ENCODE results near the gene SMOC2.

Gene SMOC2

GRCh38 chr6:168581236-168581635 is 140.3 kb downstream of the SMOC2 start:
- no peak for DNase-seq

DNA sequence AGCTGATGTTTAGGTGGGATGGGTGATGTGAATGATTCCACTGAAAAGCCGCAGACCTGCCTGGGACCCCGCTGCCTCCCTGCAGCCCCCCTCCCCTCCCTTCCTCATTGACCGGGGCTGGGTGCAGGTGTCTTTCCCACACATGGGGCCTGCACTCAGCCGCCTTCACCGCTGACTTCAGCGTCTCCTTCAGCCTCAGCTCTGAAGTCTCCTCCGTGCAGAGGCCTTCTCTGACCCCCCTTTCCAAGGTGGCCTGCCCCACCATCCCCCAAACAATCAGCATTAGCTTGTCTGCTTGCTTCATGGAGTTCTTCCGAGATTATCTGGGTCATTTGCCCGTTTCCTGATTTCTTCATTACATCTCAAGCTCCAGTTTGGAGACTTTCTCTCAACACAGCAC is 140.7 kb downstream of the SMOC2 start:
- no peak for DNase-seq

- no peak for DNase-seq
Observed at GRCh38 chr6:168582571-168582981, 141.6 kb downstream of the SMOC2 start.

DNA sequence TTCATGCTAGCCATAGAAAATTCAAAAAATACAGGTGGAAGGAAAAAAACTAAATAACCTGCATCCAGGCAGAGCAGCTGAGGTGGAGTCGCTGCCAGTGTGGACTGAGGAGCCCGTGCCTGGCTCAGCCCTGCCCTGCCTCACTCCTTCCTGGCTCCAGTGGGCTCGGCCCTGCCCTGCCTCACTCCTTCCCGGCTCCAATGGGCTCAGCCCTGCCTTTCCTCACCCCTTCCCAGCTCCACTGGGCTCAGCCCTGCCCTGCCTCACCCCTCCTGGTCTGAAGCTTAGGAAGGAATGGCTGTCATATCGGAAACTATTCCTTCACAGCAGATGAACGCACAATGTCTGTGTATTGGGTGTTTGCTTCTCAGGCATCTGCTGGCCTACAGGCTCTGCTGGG is 142.1 kb downstream of the SMOC2 start:
- no peak for DNase-seq

GRCh38 chr6:168583821-168584220 is 142.8 kb downstream of the SMOC2 start:
- no peak for DNase-seq

DNA sequence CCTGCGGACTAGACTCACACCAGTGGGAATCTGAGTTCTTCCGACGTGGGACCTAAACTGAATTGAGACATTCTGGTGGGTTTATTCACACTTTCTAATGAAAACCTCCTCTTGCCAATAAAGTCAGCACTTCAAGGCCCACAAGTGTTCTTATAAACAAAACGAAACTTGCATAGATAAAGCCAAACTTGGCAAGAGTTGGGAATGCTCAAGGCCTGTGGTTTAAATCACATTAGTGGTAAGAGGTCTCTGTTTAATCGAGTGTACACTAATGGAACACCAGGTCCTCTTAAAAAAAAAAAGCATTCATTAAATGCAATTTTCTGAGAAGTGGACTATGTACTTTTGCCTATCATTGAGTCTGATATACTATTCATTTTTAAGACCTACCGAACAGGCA is 143.3 kb downstream of the SMOC2 start:
- no peak for DNase-seq

DNA sequence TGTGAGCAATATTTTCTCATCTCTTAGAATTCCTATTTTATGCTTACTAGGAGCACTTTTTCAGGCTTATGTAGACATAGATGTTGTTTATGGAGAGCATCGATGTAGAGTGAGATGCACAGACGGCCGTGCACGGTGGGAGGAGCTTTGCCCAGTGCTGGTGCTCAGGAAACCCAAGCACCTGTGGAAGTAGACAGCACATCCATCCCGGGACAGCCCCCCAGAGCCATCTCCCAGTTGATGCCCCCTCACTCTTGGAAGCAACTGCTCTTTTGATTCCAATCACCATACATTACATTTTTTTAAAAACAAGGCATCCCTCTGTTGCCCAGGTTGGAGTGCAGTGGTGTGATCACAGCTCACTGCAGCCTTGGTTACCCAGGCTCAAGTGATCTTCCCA is 143.7 kb downstream of the SMOC2 start:
- DNase-seq: no peak

- DNase-seq: no peak
Observed at GRCh38 chr6:168585441-168585840, 144.5 kb downstream of the SMOC2 start.

- DNase-seq: no peak
Observed at GRCh38 chr6:168589275-168589674, 148.3 kb downstream of the SMOC2 start.

- DNase-seq: no peak
Observed at GRCh38 chr6:168590406-168590805, 149.4 kb downstream of the SMOC2 start.

DNA sequence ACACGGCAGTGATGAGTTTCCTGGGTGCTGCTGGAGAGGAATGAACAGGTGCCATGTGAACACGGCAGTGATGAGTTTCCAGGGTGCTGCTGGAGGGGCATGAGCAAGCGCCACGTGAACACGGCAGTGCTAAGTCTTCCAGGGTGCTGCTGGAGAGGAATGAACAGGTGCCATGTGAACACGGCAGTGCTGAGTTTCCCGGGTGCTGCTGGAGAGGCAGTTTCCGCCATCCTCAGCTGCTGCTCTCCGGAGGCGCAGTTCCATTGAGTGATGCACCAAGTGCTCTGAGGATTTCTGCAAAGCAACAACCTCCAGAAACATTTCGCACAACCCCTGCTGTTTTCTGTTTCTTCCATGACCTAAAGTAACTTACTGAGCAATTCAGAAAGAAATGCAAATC is 155.4 kb downstream of the SMOC2 start:
- DNase-seq: no peak

- DNase-seq: no peak
Observed at GRCh38 chr6:168597471-168597875, 156.5 kb downstream of the SMOC2 start.

DNA sequence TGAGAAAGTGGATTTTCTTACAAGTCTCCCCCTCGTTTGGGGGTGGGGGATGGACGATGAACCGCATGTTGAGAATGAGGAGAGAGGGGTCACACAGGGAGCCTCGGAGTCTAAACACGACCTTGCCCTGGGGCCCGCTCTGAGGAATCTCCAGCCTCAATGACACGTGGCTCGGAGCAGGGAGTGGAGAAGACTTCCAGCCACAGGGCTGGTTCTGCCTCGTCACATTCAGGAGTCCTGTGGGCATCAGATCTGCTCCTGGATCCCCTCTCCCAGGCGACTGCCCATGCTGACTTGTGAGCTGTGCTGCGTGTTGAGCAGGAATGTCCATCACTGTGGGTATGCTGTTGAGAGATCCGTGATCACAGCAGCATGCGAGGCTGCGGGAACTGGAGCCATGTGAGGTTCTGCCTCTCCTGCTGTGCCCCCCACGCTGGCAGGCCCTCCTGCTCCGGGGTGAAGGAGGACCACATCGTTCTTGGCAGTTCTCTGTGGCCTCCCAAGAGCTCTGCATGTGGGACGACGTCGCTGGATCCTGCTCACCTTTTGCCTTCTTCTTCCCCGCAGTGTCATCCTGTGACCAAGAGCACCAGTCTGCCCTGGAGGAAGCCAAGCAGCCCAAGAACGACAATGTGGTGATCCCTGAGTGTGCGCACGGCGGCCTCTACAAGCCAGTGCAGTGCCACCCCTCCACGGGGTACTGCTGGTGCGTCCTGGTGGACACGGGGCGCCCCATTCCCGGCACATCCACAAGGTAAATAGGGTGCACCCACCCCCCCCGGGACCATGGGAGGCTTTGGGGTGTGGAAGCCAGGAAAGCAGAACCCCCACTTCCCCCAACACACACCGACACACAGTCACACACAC is 157.5 kb downstream of the SMOC2 start:
- no peak for DNase-seq

DNA sequence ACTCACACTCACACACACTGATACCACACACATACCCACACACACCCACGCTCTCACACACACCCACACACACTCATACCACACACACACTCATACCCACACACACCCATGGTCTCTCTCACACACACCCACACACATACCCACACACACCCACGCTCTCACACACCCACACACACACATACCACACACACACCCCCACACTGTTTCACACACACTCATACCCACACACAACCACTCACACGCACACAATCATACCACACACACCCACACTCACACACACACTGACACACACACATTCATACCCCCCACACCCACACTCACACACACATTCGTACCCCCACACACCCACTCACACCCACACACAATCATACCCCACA is 158.1 kb downstream of the SMOC2 start:
- DNase-seq: no peak

- no peak for DNase-seq
Observed at GRCh38 chr6:168599769-168600330, 158.9 kb downstream of the SMOC2 start.

DNA sequence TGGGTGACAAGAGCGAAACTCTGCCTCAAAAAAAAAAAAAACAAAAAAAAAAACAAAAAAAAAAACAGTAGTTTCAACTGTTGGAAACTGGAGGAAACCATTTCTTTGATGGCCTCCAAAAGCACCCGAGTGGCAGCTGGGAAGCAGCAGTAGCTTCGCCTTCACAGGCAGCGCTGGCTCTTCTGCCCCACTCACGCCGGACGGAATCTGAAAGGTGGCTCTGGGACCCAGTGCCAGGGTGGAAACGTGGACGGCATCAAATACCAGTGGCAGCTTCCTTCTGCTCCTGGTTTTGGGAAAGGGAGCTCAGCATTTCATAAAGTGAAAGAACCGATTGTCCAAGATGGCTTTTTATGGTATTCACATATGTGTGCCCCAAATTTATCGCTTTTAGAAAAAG is 159.4 kb downstream of the SMOC2 start:
- DNase-seq: no peak

- no peak for DNase-seq
Observed at GRCh38 chr6:168601111-168601510, 160.1 kb downstream of the SMOC2 start.

GRCh38 chr6:168601546-168601945 is 160.6 kb downstream of the SMOC2 start:
- no peak for DNase-seq

- no peak for DNase-seq
Observed at GRCh38 chr6:168602576-168602975, 161.6 kb downstream of the SMOC2 start.

DNA sequence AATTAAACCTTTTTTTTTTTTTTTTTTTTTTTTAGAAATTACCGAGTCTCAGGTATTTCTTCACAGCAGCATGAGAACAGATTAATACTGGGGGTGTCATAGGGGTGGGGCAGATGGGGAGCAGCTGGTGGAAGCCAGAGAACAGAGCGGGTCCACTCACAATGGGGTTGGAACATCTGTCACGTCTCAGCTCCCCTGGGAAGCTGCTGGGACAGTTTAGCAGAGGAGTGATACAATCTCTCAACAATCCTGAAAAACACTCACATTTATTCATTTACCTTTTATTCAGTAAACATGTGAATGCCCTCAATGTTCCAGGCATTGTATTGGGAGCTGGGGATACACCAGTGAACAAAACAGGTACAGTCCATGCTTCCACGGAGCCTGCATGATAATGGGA is 162.2 kb downstream of the SMOC2 start:
- no peak for DNase-seq

GRCh38 chr6:168605964-168606363 is 165.0 kb downstream of the SMOC2 start:
- no peak for DNase-seq

DNA sequence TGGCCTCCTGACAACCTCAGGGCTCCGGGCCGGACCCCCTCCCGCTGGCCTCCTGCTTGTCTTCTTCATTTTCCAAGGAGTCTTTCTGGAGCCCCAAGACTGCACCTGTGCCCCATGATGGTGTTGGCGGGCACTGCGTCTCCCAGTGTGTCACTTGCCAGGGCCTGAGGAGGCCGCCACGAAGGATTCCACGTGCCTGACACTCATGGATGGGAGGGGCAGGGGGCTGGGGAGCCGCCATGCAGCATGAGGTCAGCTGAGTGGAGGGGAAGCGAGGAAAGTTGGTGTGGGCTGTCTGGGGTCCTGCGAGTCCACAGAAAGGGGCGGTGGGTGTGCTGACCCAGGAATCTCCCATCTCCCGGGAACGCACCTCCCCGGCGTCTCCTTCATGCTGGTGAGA is 165.7 kb downstream of the SMOC2 start:
- DNase-seq: no peak

GRCh38 chr6:168607272-168608112 is 166.5 kb downstream of the SMOC2 start:
- no peak for DNase-seq

DNA sequence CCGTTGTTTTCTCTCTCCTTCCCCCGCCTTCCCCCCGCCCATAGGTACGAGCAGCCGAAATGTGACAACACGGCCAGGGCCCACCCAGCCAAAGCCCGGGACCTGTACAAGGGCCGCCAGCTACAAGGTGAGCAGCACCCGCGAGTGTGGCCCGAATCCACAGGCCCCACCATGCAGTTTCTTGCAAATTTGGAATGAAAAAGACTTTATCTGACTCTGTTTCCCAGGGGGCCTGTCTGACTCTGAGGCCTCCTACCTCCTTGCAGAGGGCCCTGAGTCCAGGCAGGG is 167.1 kb downstream of the SMOC2 start:
- no peak for DNase-seq

Data from stimulated activated CD4-positive, alpha-beta T cell treated with anti-CD3 and anti-CD28 coated beads, Interleukin-15, amount 100 ng/mL, for 24 hours (primary cell).